Transverse colon (tissue), 4 donors: ENCODE results near the gene ZNF415. TPM values are rescaled to one million over a fixed set of nuclear protein-coding genes. Genes with fewer than 3 reads are reported as not detected.

ENCODE experiments used
- DNase-seq: peaks from one replicate; pipeline ENCODE4 v3.0.0-alpha.2; 2019
- H3K27ac ChIP-seq, 4 donors: fragments of 200-600 bp; sonication (generic); 2 replicates each; pipeline ENCODE4 v1.5.1; 2016 to 2018; ENCODE audit warnings: inconsistent platforms in 4 of 4
- H3K27me3 ChIP-seq: fragments of 200-600 bp; sonication (generic); 2 replicates; pipeline ENCODE4 v1.5.1; 2017; ENCODE audit warnings: inconsistent platforms
- H3K36me3 ChIP-seq, 4 donors: fragments of 200-600 bp; sonication (generic); 2 replicates each; pipeline ENCODE4 v1.5.1; 2017 to 2019; ENCODE audit warnings: inconsistent platforms in 4 of 4
- H3K4me1 ChIP-seq, 4 donors: fragments of 200-600 bp; sonication (generic); 2 replicates each; pipeline ENCODE4 v1.5.1; 2017 to 2020; ENCODE audit warnings: inconsistent platforms in 4 of 4
- H3K4me3 ChIP-seq, 4 donors: fragments of 200-600 bp; sonication (generic); 1 replicate in 1 of 4; 2 replicates in 3 of 4; pipeline versions ENCODE4 v1.5.1 to v1.6.1; 2017 to 2019; ENCODE audit warnings: inconsistent platforms in 4 of 4
- H3K9me3 ChIP-seq, 2 donors: fragments of 200-600 bp; sonication (generic); 2 replicates each; pipeline ENCODE4 v1.5.1; 2017 to 2019; ENCODE audit warnings: inconsistent platforms in 2 of 2
- CTCF ChIP-seq, 5 experiments: fragments of 200-600 bp in 3 of 5; fragments of 450-650 bp in 2 of 5; sonication (generic) in 3 of 5; IDR thresholded peaks; 1 replicate in 2 of 5; 2 replicates in 3 of 5; pipeline ENCODE4 v1.5.1; 2016 to 2017; ENCODE audit warnings: antibody characterized with exemption in 5 of 5, inconsistent platforms in 3 of 5, mild to moderate bottlenecking in 2 of 5, moderate library complexity in 1 of 5
- EP300 ChIP-seq: sonication (generic); formaldehyde crosslinking; IDR thresholded peaks from one replicate; pipeline ENCODE4 v1.6.1; 2017; ENCODE audit warnings: antibody characterized with exemption, low read depth
- POLR2A ChIP-seq: fragments of 450-650 bp; IDR thresholded peaks from one replicate; pipeline ENCODE4 v1.6.1; 2016; ENCODE audit warnings: antibody characterized with exemption, mild to moderate bottlenecking, moderate library complexity
- POLR2AphosphoS5 ChIP-seq, 3 donors: sonication (generic); formaldehyde crosslinking; IDR thresholded peaks; one replicate each; pipeline ENCODE4 v1.6.1; 2016; ENCODE audit warnings: antibody characterized with exemption in 3 of 3
- WGBS, 2 donors: methylation state at CpG; one replicate each; pipeline ENCODE4 v1.1.5; 2018; ENCODE audit warnings: low coverage in 1 of 2; 5-methylcytosine and 5-hydroxymethylcytosine counted together
- in situ Hi-C, 4 donors: fragments of 200-750 bp; cut with MboI; loops; one replicate each; pipeline versions ENCODE4 v1.15.0 to v1.15.1; 2017; ENCODE audit warnings: low sequenced_read_pairs in 3 of 4, low pct_ligation_motif_present in 1 of 4, low pct_unique_long_range_greater_than_20kb in 1 of 4
- intact Hi-C: fragments of 100-400 bp; cut with DNase I; formaldehyde crosslinking; loops from one replicate; pipeline ENCODE4 v1.15.1; 2023; ENCODE audit warnings: low total_unique reads
- total RNA-seq, 4 donors: library from RNA; depleted of rRNA; stranded (reverse); fragments of >200 nt; gene quantifications; one replicate each; pipeline ENCODE4 v1.1.0, GENCODE V29; 2016

ZNF415 gene
- total RNA-seq, 4 donors from 2014 or later, result 5.6 to 11.5 (median 10.8) TPM; not detected in 1

GRCh38 chr19:53157626-53158025 lies 24.9 kb upstream of the ZNF415 start:
- peaks cover 0 to 20% (median 7%) of the 10 kb centered on the region in 4 donors for H3K4me1 ChIP-seq
- peak overlapping the region in 3 of 4 donors; percentile 73 to 77 (median 74) for H3K27ac ChIP-seq
- intact Hi-C loops (no loop called here), in situ Hi-C loops (no loop called here)
- no peak for DNase-seq
- peaks cover 0 to 8% (median 0%) of the 10 kb centered on the region in 4 donors for H3K36me3 ChIP-seq
- no peaks in the 10 kb centered on the region for H3K27me3 ChIP-seq
- WGBS, 2 donors, result 35 to 53% methylated on average over 4 to 7 of the region's 7 CpGs
- peak overlapping the region; percentile 58 to 75 (median 69) for H3K4me3 ChIP-seq
- peaks cover 17 to 21% of the 10 kb centered on the region in 2 donors for H3K9me3 ChIP-seq
- TF ChIP-seq EP300, result no peak
- TF ChIP-seq CTCF (IDR thresholded peaks at IDR 0.05), result no peak
- no peak for TF ChIP-seq POLR2A
- no peak for TF ChIP-seq POLR2AphosphoS5 (IDR thresholded peaks at IDR 0.05)

- Histone ChIP-seq H3K9me3 (peaks cover 18 to 21% of the 10 kb centered on the region in 2 donors), H3K27ac (no peak overlapping the region), H3K4me3 (no peak overlapping the region), H3K4me1 (peaks cover 0 to 20% (median 7%) of the 10 kb centered on the region in 4 donors), H3K27me3 (no peaks in the 10 kb centered on the region), H3K36me3 (peaks cover 0 to 10% (median 2%) of the 10 kb centered on the region in 4 donors)
- in situ Hi-C loops (no loop called here), intact Hi-C loops (no loop called here)
- TF ChIP-seq POLR2AphosphoS5 (IDR thresholded peaks at IDR 0.05) (no peak), POLR2A (no peak), CTCF (IDR thresholded peaks at IDR 0.05) (no peak), EP300 (no peak)
- no peak for DNase-seq
- 88 to 92% methylated on average over 9 of the region's 9 CpGs for WGBS, 2 donors
Observed at GRCh38 chr19:53156850-53157249, 24.1 kb upstream of the ZNF415 start.

- H3K27ac ChIP-seq, result no peak overlapping the region
- in situ Hi-C loops (no loop called here), intact Hi-C loops (no loop called here)
- H3K27me3 ChIP-seq, result no peaks in the 10 kb centered on the region
- no peaks in the 10 kb centered on the region for H3K4me1 ChIP-seq
- no peak for TF ChIP-seq EP300
- no peak for TF ChIP-seq CTCF (IDR thresholded peaks at IDR 0.05)
- no peak for TF ChIP-seq POLR2A
- H3K9me3 ChIP-seq, result peaks cover 72 to 82% of the 10 kb centered on the region in 2 donors
- peaks cover 0 to 81% (median 40%) of the 10 kb centered on the region in 4 donors for H3K36me3 ChIP-seq
- DNase-seq, result no peak
- H3K4me3 ChIP-seq, result no peak overlapping the region
Observed at GRCh38 chr19:53147645-53148044, 14.9 kb upstream of the ZNF415 start.

GRCh38 chr19:53140351-53140750 lies 7.6 kb upstream of the ZNF415 start:
- 88 to 92% methylated on average over 3 to 4 of the region's 4 CpGs for WGBS, 2 donors
- H3K27me3 ChIP-seq, result no peaks in the 10 kb centered on the region
- no peak for TF ChIP-seq POLR2AphosphoS5 (IDR thresholded peaks at IDR 0.05)
- no peak for TF ChIP-seq CTCF (IDR thresholded peaks at IDR 0.05)
- TF ChIP-seq EP300, result no peak
- TF ChIP-seq POLR2A, result no peak
- H3K9me3 ChIP-seq, result peaks cover 62 to 84% of the 10 kb centered on the region in 2 donors
- no peak overlapping the region for H3K4me3 ChIP-seq
- H3K27ac ChIP-seq, result no peak overlapping the region
- no peak for DNase-seq
- in situ Hi-C loops, result no loop called here
- intact Hi-C loops, result no loop called here
- H3K36me3 ChIP-seq, result peaks cover 4 to 38% (median 20%) of the 10 kb centered on the region in 4 donors
- no peaks in the 10 kb centered on the region for H3K4me1 ChIP-seq
